Tibial nerve (tissue), 4 donors: Measurements from ENCODE around the gene TC2N. TPM values are rescaled to one million over a fixed set of nuclear protein-coding genes. Genes with fewer than 3 reads are reported as not detected.

Experiments
- DNase-seq, 2 donors: peaks; one replicate each; pipeline ENCODE4 v3.0.0-alpha.2; 2019; ENCODE audit warnings: low spot score in 2 of 2
- H3K27ac ChIP-seq, 4 donors: fragments of 200-600 bp; sonication (generic) in 3 of 4; one replicate each; pipeline ENCODE4 v1.5.1; 2017 to 2019; ENCODE audit warnings: mild to moderate bottlenecking in 1 of 4
- H3K27me3 ChIP-seq, 2 donors: fragments of 200-600 bp; sonication (generic) in 1 of 2; one replicate each; pipeline versions ENCODE4 v1.5.1 to v1.6.0; 2017 to 2019
- H3K36me3 ChIP-seq, 3 donors: fragments of 200-600 bp; sonication (generic); one replicate each; pipeline ENCODE4 v1.5.1; 2018 to 2019
- H3K4me1 ChIP-seq, 4 donors: fragments of 200-600 bp; sonication (generic) in 3 of 4; one replicate each; pipeline ENCODE4 v1.5.1; 2017 to 2019
- H3K4me3 ChIP-seq, 4 donors: fragments of 200-600 bp; sonication (generic) in 3 of 4; one replicate each; pipeline ENCODE4 v1.5.1; 2017 to 2019; ENCODE audit warnings: mild to moderate bottlenecking in 1 of 4, moderate library complexity in 1 of 4
- H3K9me3 ChIP-seq, 4 donors: fragments of 200-600 bp; sonication (generic) in 3 of 4; one replicate each; pipeline ENCODE4 v1.5.1; 2017 to 2019
- EP300 ChIP-seq, 2 donors: sonication (generic); formaldehyde crosslinking; IDR thresholded peaks; one replicate each; pipeline ENCODE4 v1.6.1; 2017; ENCODE audit warnings: antibody characterized with exemption in 2 of 2, mild to moderate bottlenecking in 1 of 2
- POLR2A ChIP-seq, 2 donors: fragments of 450-650 bp; IDR thresholded peaks; one replicate each; pipeline ENCODE4 v1.6.1; 2017; ENCODE audit warnings: antibody characterized with exemption in 2 of 2, mild to moderate bottlenecking in 2 of 2, moderate library complexity in 2 of 2
- WGBS, 2 donors: methylation state at CpG; one replicate each; pipeline ENCODE4 v1.1.5; 2018; 5-methylcytosine and 5-hydroxymethylcytosine counted together
- total RNA-seq, 4 donors: library from RNA; depleted of rRNA; stranded (reverse); fragments of >200 nt; gene quantifications; one replicate each; pipeline ENCODE4 v1.1.0, GENCODE V29; 2016
- TF ChIP-seq, protein P1 (sequence below), 5 experiments: fragments of 200-600 bp in 3 of 5; fragments of 450-650 bp in 2 of 5; sonication (generic) in 3 of 5; IDR thresholded peaks; one replicate each; pipeline ENCODE4 v1.5.1; 2016 to 2019; ENCODE audit warnings: antibody characterized with exemption in 5 of 5, mild to moderate bottlenecking in 3 of 5, moderate library complexity in 2 of 5

The TC2N gene
- total RNA-seq, 4 donors from 2014 or later: 23.4 to 35.2 (median 25.7) TPM

DNA sequence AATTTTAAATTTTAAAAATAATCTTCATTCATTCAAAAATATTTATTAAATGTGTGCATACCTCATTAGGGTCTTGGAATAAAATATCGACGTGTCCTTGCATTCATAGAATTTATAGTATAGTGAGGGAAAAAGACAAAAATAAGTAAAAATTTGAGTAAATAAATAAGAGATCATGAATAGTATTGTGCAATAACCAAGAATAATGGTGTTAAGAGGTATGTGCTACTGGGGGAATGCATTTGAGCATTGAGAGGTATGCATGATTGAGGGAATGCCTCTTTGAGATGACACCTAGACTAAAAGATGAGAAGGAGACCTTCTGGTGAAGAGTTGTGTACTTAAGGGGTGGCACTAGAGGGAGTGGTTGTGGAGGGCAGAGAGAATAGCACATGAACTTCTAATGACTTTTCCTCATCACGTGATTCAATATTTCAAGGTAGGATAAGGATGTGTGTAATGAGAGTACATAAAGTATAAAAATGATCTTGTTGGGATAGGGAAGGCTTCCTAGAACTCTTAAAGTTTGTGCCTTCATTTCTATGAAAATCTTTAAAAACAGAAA lies 116.6 kb downstream of the TC2N start:
- TF ChIP-seq EP300 (IDR thresholded peaks at IDR 0.05) (no peak), POLR2A (IDR thresholded peaks at IDR 0.05) (no peak)
- TF ChIP-seq, protein P1, sequence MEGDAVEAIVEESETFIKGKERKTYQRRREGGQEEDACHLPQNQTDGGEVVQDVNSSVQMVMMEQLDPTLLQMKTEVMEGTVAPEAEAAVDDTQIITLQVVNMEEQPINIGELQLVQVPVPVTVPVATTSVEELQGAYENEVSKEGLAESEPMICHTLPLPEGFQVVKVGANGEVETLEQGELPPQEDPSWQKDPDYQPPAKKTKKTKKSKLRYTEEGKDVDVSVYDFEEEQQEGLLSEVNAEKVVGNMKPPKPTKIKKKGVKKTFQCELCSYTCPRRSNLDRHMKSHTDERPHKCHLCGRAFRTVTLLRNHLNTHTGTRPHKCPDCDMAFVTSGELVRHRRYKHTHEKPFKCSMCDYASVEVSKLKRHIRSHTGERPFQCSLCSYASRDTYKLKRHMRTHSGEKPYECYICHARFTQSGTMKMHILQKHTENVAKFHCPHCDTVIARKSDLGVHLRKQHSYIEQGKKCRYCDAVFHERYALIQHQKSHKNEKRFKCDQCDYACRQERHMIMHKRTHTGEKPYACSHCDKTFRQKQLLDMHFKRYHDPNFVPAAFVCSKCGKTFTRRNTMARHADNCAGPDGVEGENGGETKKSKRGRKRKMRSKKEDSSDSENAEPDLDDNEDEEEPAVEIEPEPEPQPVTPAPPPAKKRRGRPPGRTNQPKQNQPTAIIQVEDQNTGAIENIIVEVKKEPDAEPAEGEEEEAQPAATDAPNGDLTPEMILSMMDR (IDR thresholded peaks at IDR 0.05): no peak
- no peak for DNase-seq
- Histone ChIP-seq H3K27ac (no peak overlapping the region), H3K4me3 (no peak overlapping the region), H3K36me3 (no peaks in the 10 kb centered on the region), H3K4me1 (no peaks in the 10 kb centered on the region), H3K9me3 (no peaks in the 10 kb centered on the region), H3K27me3 (no peaks in the 10 kb centered on the region)
- WGBS, 2 donors: 92% methylated on average over 3 of the region's 3 CpGs

DNA sequence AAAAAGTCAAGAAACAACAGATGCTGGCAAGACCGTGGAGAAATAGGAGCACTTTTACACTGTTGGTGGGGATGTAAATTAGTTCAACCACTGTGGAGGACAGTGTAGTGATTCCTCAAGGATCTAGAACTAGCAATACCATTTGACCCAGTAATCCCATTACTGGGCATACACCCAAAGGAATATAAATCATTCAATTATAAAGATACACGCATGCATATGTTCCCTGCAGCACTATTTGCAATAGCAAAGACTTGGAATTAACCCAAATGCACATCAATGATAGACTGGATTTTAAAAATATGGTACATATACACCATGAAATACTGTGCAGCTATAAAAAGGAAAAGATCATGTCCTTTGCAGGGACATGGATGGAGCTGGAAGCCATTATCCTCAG lies 117.5 kb downstream of the TC2N start:
- no peaks in the 10 kb centered on the region for H3K4me1 ChIP-seq
- no peak for DNase-seq
- H3K36me3 ChIP-seq: no peaks in the 10 kb centered on the region
- no peak overlapping the region for H3K4me3 ChIP-seq
- no peak for TF ChIP-seq POLR2A (IDR thresholded peaks at IDR 0.05)
- TF ChIP-seq, protein P1 (IDR thresholded peaks at IDR 0.05): no peak
- TF ChIP-seq EP300 (IDR thresholded peaks at IDR 0.05): no peak
- no peaks in the 10 kb centered on the region for H3K9me3 ChIP-seq
- WGBS, 2 donors: 48 to 58% methylated on average over 2 of the region's 2 CpGs
- no peak overlapping the region for H3K27ac ChIP-seq
- no peaks in the 10 kb centered on the region for H3K27me3 ChIP-seq

DNA sequence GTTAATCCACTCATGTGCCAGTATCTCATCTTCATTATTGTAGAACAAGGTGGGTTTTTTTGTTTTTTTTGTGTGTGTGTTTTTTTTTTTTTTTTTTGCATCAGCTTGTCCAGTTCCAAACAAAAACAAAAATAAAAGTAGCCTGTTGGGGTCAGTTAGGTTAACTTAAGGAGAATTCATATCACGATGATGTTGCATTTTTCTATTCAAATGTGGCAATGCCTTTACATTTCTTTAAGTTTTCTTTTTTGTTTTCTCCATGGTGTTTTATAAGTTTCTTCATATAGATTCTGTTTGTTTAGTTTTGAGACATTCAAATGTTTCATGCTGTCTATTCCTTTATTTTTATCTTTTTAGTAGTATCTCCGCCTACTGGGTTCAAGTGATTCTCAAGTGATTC lies 119.3 kb downstream of the TC2N start:
- Histone ChIP-seq H3K4me3 (no peak overlapping the region), H3K27ac (no peak overlapping the region), H3K36me3 (no peaks in the 10 kb centered on the region), H3K9me3 (no peaks in the 10 kb centered on the region), H3K27me3 (no peaks in the 10 kb centered on the region), H3K4me1 (no peaks in the 10 kb centered on the region)
- TF ChIP-seq EP300 (IDR thresholded peaks at IDR 0.05) (no peak), POLR2A (IDR thresholded peaks at IDR 0.05) (no peak)
- TF ChIP-seq, protein P1 (IDR thresholded peaks at IDR 0.05): no peak
- no peak for DNase-seq
- 72 to 78% methylated on average over 2 of the region's 2 CpGs for WGBS, 2 donors

DNA sequence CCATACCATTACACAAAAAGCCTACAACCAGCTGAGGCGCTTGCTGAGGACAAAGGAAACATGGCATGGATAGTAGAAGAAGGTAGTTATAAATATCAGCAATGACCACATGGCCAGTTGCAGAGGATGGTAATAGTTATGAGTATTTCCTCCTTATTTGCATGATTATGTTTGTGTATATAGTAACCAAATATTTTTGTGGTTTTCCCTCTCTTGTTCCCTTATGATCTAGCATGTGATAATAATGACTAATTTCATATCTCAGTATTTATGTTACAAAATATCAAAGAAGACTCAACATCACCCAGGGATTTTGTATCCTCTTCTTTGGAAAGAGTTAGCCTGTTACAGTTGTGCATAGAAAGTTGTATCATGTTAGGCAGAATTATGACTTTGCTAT lies 122.0 kb downstream of the TC2N start:
- H3K4me1 ChIP-seq: no peaks in the 10 kb centered on the region
- 97 to 98% methylated on average over 1 of the region's 1 CpG for WGBS, 2 donors
- no peak for DNase-seq
- H3K27me3 ChIP-seq: no peaks in the 10 kb centered on the region
- TF ChIP-seq EP300 (IDR thresholded peaks at IDR 0.05) (no peak), POLR2A (IDR thresholded peaks at IDR 0.05) (no peak)
- TF ChIP-seq, protein P1 (IDR thresholded peaks at IDR 0.05): no peak
- no peaks in the 10 kb centered on the region for H3K9me3 ChIP-seq
- no peaks in the 10 kb centered on the region for H3K36me3 ChIP-seq
- no peak overlapping the region for H3K27ac ChIP-seq
- H3K4me3 ChIP-seq: no peak overlapping the region

DNA sequence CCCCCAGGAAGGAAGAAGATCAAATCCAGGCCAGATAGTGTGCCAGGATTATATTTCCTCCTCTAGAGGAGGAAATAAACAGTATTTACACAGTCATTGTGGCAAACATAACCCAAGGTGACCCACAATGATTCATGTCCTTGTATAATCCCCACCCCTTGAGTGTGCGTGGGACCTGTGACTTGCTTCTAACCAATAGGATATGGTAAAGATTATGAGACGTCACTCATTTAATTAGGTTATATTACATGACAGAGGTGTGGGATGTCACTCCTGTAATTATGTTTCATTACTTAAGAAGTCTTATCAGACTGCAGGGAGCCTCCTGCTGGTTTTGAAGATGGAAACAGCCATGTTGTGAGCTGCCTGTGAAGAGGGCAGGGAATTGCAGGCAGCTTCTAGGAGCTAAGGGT lies 123.3 kb downstream of the TC2N start:
- H3K27me3 ChIP-seq: no peaks in the 10 kb centered on the region
- H3K4me1 ChIP-seq: no peaks in the 10 kb centered on the region
- H3K9me3 ChIP-seq: no peaks in the 10 kb centered on the region
- DNase-seq: no peak
- no peak overlapping the region for H3K4me3 ChIP-seq
- TF ChIP-seq, protein P1 (IDR thresholded peaks at IDR 0.05): no peak
- TF ChIP-seq EP300 (IDR thresholded peaks at IDR 0.05) (no peak), POLR2A (IDR thresholded peaks at IDR 0.05) (no peak)
- no peak overlapping the region for H3K27ac ChIP-seq
- WGBS, 2 donors: 84 to 88% methylated on average over 2 of the region's 2 CpGs
- H3K36me3 ChIP-seq: no peaks in the 10 kb centered on the region
